ENCODE results near the gene RETREG2.
A peak's percentile ranks its signal among the peaks of the same experiment; 100 is the strongest.
"Not testable (repeated sequence)": the region's sequence is repeated elsewhere in the genome, so short reads cannot be mapped to it uniquely, and the experiment has no call there.

The RETREG2 gene

GRCh38 chr2:219197388-219197787 lies 19.3 kb downstream of the RETREG2 start:
- DNase-seq (ENCODE audit: low spot score), result no peak

GRCh38 chr2:219198974-219199373 lies 20.9 kb downstream of the RETREG2 start:
- DNase-seq (ENCODE audit: low spot score), result no peak

- no peak for DNase-seq (ENCODE audit: low spot score)
These were observed 21.6 kb downstream of the RETREG2 start for GRCh38 chr2:219199470-219200211.

DNA sequence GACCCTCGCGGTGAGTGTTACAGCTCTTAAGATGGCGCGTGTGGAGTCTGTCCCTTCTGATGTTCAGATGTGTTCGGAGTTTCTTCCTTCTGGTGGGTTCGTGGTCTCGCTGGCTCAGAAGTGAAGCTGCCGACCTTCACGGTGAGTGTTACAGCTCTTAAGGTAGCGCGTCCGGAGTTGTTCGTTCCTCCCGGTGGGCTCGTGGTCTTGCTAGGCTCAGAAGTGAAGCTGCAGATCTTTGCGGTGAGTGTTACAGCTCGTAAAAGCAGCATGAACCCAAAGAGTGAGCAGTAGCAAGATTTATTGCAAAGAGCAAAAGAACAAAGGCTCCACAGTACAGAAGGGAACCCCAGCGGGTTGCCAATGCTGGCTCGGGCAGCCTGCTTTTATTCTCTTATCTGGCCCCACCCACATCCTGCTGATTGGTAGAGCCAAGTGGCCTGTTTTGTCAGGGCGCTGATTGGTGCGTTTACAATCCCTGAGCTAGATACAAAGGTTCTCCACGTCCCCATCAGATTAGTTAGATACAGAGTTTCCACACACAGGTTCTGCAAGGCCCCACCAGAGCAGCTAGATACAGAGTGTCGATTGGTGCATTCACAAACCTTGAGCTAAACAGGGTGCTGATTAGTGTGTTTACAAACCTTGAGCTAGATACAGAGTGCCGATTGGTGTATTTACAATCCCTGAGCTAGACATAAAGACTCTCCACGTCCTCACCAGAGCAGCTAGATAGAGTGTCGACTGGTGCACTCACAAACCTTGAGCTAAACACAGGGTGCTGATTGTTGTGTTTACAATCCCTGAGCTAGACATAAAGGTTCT lies 22.6 kb downstream of the RETREG2 start:
- DNase-seq (ENCODE audit: low spot score), result peak; percentile 21

GRCh38 chr2:219201331-219201730 lies 23.3 kb downstream of the RETREG2 start:
- not testable (repeated sequence) for DNase-seq (ENCODE audit: low spot score)

DNA sequence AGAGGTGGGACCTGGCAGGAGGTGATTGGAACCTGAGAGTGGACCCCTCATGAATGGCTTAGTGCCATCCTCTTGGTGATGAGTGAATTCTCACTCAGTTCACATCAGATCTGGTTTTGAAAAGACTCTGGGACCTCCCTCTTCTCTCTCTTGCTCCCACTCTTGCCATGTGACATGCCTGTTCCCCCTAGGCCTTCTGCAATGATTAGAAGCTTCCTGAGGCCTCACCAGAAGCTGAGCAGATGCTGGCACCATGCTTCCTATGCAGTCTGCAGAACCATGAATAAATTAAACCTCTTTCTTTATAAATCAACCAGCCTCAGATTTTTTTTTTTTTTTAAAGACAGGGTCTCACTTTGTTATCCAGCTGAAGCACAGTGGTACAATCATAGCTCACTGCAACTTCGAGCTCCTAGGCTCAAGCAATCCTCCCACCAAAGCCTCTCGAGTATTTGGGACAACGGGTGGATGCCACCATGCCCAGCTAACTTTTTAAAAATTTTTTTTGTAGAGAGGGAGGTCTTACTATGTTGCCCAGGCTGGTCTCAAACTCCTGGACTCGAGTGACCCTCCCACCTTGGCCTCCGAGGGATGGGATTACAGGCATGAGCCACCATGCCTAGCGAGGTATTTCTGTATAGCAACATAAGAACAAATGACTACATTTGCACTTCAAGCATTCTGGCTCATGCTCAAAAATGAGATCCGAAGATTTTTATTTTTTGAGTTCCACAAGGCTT lies 26.5 kb downstream of the RETREG2 start:
- no peak for DNase-seq (ENCODE audit: low spot score)

DNA sequence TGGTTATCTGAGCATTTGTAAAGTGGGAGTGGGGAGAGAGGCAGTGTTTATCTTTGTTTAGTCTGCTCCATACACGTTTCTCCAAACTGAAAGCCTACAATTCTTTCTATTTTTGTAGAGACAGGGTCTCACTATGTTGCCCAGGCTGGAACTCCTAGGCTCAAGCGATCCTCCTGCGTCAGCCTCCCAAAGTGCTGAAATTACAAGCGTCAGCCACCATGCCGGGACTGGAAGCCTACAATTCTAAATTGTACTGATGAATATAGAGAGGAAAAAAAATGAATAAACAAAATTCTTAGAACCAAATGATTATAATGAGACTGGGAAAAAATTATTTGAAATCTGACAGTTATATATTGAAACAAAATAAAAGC lies 27.1 kb downstream of the RETREG2 start:
- DNase-seq (ENCODE audit: low spot score), result no peak

GRCh38 chr2:219205981-219206327 lies 27.9 kb downstream of the RETREG2 start:
- no peak for DNase-seq (ENCODE audit: low spot score)

DNA sequence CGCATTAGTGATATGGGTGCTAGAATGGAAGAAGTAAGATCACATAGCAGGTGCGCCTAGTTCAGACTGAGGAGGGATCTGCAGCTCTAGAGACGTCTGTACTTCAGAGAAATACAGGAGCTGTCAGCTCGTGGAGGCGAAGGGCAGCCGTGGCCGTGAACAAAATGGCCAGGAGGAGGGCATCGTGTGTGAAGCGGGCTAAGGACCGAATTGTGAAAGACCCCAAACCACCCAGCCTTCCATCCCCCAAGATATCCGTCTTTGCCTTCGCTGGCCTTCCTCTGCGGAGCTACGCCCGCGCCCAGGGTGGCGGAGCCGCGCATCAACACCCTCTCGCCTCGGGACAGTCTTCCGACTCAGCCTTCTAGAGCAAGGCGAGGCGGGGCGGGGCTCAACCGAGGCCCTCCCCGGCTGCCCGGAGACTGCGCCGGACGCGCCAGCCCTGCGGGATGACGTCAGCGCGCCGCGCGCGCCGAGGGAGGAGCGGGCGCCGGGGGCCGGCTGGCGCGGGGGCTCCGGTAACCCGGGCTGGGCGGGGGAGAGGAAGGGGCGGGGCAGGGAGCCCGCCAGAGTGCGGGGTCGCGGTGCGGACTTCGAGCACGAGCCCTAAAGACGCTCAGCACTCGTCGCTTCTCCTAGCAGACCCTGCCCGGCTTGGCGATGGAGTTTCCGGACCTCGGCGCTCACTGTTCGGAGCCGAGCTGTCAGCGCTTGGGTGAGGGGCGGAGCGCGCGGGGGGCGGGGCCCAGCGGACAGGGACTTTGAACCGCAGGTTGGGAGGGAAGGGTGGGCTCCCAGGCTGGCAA lies 28.5 kb downstream of the RETREG2 start, which contains the start of gene ZFAND2B:
Gene ZFAND2B, plus strand, starts transcription at position 455 of the 806 bp plus-strand sequence. Its CDS starts 206 bp downstream, at position 661.
- peak; percentile 94 for DNase-seq (ENCODE audit: low spot score)

DNA sequence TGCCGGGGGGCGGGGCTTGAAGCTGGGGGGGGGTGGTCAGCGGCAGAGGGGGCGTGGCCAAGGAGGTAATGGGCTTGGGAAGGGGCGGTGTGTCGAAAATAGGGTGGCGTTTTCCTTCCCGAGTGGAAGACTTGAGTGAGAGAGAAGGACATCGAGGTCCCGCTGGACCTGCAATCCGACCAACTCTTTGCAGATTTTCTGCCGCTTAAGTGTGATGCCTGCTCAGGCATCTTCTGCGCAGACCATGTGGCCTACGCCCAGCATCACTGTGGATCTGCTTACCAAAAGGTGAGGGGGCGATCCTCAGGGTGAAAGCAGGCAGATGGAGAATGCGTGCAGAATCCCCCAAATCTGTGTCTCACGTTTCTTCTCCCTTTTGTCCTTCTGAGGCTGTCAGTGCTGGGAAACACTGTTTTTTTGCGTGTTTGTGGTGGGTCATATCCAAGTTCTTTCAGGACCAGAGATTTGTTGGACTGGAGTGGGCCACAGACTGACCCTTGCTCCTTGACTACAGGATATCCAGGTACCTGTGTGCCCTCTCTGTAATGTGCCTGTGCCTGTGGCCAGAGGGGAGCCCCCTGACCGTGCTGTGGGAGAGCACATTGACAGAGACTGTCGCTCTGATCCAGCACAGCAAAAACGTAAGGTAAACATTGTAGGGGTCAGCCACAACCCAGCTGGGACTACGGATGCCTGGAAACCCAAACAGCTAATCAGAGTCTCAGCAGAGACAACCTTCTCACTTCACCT lies 29.2 kb downstream of the RETREG2 start:
- no peak for DNase-seq (ENCODE audit: low spot score)

- no peak for DNase-seq (ENCODE audit: low spot score)
These were observed 30.0 kb downstream of the RETREG2 start for GRCh38 chr2:219207884-219208740.

DNA sequence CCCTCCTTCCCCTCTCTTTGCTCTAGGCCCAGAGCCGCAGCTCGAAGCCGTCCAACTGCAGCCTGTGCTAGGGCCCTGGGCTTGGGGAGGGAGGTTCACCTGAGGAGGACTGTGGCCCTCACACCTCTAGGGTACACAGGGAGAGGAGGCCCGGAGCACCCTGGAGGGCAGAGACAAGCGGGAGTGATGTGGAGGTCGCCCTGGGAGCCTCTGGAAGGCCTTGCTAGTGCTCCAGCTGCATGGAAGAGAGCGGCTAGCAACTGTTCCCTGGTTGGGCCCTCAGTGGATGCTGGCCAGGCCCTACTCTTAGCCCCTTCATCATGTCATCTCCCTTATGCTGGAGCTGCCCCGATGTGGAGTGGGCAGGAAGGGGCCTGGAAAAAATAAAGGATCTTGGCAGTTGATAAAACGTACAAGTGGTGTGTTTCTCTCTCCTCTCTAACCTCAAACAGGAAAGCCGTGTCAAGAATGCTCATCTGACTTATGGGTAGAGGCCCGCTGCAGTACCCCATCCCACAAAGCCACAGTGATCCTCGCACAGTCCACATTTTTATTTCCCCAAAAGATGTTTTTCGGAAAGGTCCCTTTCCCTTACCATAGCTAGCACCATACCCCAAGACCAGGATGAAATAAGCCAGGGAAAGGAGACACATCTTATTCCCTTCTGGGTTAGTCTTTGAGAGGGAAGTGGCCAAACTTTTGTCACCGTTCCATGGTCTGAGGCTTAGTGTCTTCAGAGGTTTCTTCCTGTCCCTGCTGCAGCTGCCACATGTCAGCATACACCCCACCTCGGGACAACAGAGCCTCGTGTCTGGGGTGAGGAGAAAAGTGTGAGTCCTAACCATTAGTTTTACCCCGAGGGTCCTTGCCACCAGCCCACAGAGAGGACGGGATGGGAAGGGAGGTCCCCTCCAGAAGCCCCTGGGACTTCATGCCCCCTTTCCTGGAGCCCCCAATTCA lies 31.4 kb downstream of the RETREG2 start:
- DNase-seq (ENCODE audit: low spot score), result no peak

DNA sequence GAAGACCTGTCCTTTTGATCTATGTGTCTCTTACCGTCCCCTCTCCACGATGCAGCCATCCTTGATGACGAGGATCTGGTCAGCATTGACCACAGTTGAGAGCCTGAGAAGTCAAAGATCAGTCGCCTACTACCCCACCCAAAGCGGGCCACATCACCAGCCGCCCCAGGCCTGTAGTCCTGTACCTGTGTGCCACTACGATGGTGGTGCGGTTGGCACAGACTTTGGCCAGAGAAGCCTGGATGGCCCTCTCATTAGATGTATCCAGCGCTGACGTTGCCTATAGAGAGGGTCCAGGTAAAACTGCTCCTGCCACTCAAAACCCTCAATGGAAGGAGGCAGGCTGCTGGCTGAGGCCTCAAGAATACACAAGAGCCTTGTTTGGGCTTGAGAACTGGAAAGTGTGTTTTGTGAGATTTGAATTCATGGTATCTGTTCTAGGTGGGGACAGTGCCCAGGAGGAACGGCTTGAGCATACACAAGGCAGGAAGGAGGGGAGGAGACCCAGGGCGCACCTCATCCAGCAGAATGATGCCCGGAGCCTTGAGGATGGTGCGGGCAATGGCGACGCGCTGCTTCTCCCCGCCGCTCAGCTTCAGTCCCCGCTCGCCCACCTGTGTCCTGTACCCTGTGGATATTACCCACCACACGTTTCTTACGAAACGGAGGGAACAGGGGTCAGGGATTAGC lies 32.3 kb downstream of the RETREG2 start:
- no peak for DNase-seq (ENCODE audit: low spot score)

GRCh38 chr2:219210886-219211362 lies 32.8 kb downstream of the RETREG2 start:
- DNase-seq (ENCODE audit: low spot score), result no peak

DNA sequence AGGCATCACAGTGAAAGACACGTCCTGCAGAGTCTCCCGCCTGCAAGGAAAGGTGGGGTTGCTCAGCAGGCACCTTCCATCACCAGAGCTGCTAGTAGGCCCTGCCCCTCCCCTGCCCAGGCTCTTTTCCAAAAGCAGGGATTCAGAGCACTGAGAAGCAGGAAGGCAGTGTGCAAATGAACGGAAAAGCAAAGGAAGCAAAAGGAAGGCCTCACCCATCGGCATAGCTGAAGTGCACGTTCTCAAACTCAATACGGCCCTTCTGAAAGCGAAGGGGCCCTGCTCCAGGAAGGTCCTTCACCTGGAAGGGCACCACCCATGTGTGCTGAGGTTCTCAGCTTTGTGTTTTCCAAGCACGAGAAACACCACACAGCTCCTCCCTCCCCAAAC lies 34.9 kb downstream of the RETREG2 start:
- no peak for DNase-seq (ENCODE audit: low spot score)

DNA sequence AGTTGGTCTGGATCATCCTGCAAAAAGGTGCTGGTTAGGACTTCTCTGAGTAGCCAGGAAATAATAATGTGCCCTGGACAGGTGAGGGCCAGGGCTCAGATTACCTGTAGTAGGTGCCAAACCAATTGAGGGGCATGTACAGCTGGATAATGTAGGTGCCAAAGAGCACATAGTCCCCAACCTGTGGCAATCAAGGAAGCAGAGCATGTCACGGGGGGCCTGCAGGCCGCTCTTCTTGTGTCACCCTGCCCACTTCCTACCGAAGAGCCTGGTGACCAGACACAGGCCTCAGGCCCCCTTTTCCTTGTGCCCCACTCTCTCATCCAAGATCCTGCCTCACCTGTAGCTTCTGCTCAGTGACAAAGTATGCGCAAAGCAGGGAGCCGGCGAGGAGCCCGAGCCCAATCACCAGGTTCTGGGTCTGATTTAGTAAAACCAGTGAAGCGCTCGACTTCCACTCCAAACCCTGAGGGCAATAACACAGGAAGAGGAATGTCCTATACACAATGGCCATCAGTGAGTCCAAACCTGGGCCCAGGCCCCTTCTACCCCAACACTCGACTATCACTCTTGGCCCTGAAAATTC lies 35.5 kb downstream of the RETREG2 start:
- DNase-seq (ENCODE audit: low spot score), result no peak

DNA sequence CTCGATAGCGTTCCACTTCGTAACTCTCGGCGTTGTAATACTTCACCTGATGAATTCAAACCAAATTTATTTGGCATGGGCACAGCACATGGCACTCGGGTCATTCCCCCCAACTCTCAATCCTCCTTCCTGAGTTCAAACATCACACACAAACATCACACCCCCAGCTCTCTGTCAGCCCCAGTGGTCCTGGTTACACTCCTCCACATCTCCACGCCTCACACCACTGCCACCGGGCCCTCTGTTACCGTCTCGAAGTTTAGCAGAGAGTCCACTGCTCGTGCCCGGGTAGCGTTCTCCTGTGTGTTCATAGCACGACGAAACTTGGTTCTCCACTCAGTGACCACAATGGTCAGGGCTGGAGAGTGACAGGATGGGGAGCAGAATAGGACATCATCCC lies 36.1 kb downstream of the RETREG2 start:
- no peak for DNase-seq (ENCODE audit: low spot score)

DNA sequence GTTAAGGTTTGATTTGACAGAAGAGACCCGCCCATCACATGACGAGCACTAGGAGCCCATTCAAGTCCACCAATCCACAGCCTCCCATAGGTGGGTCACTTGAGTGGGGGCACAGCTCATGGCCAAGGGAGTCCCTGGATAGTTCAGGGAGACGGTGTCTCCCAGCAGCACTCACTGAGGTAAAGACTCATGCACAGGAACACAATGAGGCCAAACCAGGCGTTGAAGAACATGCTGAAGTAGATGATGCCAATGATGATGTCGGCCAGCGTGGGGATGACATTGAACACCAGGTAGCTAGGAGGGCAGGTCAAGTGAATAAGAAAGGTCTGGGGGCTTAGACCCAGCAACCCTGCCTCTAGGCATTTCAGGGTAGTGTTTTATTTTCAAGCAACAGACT lies 36.7 kb downstream of the RETREG2 start:
- DNase-seq (ENCODE audit: low spot score), result no peak

Data from LoVo (cell line).